GM04503 (cell line): Measurements from ENCODE around the gene ZNF648.
"Not testable (repeated sequence)": the region's sequence is repeated elsewhere in the genome, so short reads cannot be mapped to it uniquely, and the experiment has no call there.

Source experiments
- DNase-seq: peaks from one replicate; pipeline ENCODE4 v3.0.0-alpha.2; 2012; ENCODE audit warnings: low read depth

The ZNF648 gene

DNA sequence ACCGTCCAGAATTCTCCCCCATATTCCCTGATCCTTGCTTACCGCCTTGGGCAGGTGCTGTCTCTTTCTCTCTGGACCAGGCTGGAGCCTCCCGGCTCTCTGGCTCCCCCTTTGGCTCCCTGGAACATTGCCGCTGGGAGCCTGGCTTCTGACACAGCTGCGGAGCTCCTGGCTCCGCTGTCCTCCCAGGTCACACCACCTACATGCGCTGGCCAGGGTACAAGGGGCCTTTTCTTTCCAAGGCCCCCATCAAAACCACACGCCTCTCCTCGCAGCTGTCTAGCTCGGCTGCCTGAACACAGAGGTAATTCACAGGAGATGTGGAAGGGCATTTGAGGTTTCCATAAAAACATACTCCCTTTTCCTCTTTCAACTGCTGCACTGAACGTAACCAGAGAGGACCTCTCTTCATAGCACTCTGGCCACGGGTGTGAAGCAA lies 7.5 kb upstream of the ZNF648 start:
- DNase-seq: no peak

DNA sequence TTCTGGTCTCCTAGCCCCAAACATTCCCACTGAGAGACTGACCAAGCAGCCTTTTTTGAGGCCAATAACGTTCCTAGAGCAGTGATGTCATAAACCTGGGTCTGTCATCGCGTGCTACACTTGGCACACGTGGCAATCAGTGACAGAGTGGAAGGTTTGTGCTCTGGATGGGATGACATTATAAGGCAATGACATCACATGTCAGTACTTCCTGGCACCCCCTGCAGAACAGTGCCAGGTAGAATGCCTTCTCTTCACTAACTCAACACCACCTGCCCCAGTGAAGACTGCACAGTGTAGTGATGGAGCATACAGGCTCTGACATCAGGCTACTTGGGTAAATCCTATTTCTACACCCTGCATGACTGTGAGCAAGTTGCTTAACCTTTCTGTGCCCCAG lies 5.4 kb upstream of the ZNF648 start:
- no peak for DNase-seq

DNA sequence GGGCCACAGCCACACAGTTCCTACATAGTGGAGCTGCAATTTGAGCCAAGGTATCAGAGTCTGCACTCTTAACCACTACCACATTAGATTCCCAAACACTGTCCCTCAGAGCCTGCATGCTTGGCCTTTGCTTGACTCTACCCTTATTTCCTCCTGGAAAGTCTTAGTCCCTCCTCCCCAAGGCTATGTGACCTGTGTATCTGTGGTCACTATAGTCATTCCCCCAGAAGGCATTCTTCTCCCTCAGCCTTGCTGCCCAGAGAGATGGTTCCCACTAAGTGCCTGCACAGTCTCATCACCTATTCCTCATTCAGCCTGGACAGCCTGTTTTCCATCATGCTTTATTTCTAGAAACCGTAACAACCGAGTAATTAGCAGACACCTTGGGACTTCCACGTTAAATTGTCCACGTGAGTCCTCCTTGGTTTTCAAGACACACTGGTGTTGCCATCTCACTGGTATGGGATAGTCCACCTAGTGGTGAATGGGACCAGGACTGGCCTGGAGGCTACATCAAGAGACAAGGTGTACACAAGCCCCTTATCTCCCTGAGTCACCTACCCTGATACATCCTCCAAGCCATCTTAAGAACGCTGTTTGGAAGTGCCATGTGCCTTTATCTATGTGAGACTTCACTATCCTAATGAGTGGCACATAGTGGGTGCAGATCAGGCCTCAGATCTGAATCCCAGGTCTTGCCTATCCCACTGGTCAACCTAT lies 3.8 kb upstream of the ZNF648 start:
- DNase-seq: no peak

DNA sequence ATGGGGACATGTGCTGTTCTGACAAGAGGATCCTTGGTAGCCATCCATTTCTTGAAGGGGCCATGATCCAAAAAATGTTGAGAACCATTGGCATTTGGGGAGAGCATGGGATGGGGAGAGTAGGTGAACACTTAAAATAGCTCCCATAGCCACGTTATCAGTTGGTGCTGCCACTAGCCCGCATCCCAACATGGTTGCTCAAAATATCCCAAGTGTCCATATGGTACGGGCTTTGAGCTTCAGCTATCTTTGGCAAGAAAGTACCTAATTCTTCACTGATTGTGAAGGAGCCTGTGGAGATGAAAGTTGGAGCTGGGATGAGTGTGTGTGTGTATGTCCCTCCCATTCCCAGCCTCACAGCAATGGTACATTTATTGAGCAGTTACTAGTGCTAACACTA lies 3.1 kb upstream of the ZNF648 start:
- DNase-seq: no peak

DNA sequence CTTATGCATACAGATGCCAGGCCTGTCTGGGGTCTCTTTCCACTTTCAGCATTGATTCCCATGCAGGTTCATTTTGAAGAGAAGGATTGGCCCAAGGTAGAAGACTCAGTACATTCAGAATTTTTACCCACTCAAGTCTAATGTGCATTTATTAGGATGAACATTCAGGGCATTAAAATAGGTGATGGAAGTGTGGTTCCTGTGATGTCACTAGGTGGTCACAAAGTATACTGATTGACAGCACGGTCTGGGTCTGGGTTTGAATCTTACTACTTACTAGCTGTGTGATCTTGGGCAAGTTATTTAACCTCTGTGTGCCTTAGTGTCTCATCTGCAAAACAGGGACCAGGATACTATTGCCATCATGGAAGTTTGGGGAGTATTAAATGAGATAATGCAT lies 711 bp upstream of the ZNF648 start:
- DNase-seq: no peak

DNA sequence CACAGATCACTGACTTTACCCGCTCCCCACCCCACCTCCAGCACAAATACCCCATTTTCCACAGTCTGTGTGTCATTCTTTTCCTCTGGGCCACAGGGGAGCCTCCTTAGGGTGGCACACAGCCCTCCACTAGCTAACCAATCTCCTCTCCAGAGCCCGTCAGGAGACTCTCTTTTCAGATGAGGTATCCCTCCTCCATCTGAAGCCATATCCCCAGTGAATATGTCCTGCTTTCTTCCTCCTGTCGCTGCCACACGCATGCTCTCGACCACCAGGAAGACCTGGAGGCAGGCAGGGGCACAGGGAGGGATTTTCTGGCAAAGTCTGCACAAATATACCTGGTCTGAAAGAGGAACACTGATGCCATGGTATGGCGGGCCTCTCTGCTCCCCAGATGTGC lies 635 bp downstream of the ZNF648 start:
- no peak for DNase-seq

DNA sequence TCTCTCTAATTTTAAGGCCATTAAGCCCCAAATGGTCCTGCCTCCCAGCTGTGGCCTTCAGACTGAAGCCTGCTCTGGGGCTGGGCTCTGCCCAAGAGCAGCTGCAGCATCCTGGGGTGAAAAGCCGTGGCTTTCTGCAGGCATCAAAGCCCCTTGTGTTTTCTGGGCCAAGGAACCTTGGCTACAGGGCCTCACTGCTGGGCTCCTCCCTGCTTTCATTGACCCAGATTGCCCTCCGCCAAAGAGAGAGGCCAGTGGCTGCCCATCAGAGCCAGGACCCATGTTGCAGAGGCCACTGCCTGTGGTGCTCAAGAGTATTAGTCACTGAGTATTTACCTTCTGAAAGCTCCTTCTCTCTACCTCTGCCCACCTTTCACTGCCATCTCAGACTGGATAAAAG lies 1.6 kb downstream of the ZNF648 start:
- no peak for DNase-seq

DNA sequence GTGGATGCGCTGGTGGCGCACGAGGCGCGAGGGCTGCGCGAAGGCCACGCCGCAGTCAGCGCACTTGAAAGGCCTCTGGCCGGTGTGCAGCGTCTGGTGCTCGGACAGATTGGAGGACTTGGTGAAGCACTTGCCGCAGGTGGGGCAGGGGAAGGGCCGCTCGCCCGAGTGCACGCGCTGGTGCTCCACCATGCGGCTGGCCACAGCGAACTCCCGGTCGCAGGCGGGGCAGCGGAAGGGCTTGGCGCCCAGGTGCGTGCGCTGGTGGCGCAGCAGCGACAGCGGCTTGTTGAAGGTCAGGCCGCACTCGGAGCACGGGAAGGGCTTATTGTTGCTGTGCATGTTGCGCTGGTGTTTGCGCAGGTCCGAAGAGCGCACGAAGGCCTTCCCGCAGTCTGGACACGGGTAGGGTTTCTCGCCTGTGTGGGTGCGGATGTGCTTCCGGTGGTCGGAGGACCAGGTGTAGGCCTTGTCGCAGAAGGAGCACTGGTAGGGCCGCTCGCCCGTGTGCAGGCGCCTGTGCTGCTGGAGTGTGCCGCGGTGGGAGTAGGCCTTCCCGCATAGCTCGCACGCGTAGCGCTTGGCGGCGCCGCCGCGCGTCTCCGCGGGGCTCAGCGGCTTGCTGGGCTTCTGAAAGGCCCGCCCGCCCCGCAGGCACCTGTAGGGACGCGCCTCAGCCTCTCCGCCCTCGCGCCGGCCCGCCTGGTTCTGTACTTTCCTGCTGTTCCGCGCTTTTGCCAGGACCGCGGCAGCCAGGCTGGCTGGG lies 4.7 kb downstream of the ZNF648 start:
- no peak for DNase-seq

DNA sequence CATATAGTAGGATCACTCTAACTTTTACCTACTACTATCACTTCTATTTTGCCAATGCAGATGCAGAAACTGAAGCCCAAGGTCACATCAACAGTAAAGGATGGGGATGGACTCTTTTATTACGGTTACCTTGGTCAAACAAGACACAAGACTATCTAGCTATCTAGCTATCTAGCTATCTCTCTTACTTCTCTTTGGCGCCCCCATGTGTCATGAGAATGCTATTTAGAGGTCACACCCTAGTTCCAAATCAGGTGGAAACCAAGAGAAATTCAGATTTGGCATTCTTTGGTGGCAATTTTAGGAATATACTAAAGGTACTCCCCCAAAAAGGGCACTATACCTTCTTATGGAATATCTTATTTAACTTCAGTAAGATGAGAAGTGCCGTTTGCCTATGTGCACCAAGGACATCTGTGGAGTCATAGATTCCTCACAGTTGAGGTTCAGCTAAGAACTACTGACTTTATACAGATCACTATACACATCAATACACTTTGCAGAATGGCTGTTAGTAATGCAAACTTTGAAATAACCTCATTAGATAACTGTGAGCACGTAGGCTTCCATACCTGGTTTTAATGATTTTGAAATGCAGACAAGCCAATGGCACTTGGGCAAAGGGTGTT lies 6.7 kb downstream of the ZNF648 start:
- no peak for DNase-seq

DNA sequence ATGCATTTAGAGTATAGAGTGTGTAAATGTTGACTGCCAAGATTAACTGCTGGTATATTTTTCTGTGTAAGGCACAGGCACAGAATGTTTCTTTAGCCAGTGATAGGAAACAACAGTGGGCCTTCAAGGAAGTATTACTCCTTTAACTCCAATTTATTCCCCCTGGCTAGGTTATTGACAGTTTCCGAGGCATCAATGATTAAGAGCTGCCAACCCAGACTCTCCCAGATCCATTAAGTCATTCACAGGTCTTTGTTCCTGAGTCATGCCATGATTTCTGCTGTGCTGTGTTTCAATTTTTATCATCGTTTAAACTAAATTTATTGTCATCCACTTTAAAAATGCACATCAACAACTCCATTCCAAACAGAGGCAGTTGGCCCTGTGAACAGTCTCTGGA lies 9.2 kb downstream of the ZNF648 start:
- DNase-seq: no peak

DNA sequence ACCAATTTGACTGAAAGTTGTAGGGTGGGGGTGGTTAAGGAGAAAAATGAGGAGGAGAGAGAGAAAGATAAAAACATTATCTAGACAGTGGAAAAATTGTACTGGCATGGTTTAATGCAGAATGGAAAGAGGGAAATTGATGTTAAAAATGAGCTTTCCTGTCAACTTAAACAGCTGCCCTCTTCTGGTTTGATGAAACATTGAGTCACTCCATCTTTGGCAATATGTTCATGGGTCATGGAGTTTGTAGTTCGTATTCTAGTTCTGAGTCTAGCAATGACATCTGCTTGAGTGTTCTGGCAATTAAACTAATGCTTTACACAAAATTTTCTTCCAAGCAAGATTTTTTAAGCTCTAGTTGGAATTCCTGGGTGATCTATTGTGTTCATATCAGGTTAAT lies 9.6 kb downstream of the ZNF648 start:
- no peak for DNase-seq

DNA sequence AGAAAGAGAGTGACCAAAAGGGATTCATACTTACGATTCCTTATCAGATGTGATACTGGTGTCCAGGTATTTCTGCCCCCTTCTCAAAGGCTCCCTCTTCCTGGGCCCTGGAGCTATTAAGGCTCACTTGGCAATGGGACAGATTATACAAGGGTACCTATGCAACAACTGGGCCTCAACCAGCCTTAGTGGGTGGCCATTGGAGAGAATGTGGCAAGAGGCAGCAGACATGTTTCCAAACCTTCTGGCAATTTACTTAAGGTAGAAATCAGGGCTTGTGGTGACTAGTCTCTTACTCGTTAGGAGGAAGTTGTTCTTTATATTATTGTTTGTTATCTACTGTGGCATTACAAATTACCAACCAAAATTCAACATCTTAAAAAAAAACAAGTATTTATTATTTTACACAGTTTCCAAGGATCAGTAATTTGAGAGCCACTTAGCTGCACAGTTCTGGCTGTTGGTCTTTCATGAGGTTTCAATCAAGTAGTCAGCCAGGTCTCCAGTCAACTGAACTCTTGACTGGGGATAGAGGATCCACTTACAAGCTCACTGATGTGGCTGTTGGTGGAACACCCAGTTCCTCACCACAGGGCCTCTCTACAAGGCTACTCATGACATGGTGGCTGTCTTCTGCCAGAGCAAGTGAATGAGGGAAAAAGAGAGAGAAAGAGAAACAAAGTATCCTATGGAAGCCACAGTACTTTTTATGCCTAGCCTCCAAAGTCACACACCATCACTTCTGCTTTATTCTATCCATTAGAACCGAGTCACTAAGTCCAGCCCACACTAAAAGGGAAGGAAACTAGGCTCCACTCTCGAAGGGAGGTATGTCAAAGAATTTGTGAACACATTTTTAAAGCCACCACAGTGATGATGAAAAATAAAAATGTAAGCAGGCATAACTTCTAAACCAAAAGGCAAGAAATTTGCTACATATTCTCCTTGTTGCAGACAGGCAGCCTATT lies 10.7 kb downstream of the ZNF648 start:
- no peak for DNase-seq

DNA sequence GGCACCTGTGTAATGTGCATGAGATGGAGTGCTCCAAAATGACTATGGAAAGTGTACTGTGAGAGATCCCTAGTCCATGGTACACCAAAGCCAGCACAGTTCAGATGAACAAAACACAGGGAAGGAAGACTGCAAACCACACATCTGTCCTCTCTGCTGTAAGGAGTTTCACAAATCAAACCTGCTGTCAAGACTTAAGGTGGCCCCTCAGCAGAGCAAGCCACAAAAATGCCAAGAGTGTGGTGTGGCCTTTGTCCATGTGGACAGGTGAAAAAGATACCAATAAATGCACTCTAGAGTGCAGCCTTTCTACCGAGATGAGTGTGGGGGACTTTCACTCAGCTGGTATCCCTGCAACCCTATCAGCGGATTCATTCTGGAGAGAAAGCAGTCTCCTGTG lies 12.9 kb downstream of the ZNF648 start:
- DNase-seq: no peak

DNA sequence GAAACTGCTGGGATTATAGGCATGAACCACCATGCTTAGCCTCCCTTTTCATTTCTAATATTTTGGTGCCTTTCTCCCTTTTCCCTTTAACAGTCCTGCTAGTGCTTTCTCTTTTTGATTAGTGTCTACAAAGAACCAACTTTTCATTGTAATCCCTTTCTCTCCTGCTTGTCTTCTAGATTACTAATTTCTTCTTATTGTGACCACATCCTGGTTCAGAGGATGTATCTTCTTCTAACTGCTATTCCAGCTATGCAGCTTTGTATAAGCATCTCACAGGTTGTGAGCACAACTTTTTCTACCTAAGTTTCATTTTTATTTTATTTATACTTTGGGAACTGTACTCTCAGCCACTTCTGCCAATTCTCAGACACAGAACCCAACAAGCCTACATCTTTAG lies 14.7 kb downstream of the ZNF648 start:
- DNase-seq: no peak

DNA sequence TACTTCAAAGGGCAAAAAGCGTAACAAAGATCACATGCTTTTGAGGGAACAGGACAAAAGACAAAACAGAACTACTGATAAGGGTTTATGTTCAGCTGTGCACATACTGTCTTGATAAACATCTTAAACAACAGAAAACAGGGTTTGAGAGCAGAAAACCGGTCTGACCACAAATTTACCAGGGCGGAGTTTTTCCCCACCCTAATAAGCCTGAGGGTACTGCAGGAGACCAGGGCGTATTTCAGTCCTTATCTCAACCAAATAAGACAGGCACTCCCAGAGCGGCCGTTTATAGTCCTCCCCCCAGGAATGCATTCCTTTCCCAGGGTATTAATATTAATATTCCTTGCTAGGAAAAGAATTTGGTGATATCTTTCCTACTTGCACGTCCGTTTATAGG lies 16.0 kb downstream of the ZNF648 start:
- DNase-seq: not testable (repeated sequence)

DNA sequence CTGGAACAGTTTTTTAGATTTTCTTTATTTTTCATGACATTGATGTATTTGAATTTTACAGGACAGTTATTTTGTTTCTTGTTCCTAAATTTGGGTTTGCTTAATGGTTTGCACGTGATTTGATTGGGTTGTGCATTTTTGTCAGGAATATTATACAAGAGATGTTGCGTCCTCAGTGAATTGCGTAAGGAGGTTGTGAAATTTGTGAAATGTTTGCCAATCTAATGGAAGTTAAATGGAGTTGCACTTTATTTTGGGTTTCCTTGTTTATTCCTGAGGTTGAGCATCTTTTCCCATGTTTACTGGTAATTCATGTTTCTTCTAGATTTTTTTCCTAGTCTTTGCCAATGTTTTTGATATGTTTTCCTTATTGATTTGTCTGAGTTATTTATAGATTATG lies 19.9 kb downstream of the ZNF648 start:
- DNase-seq: no peak

DNA sequence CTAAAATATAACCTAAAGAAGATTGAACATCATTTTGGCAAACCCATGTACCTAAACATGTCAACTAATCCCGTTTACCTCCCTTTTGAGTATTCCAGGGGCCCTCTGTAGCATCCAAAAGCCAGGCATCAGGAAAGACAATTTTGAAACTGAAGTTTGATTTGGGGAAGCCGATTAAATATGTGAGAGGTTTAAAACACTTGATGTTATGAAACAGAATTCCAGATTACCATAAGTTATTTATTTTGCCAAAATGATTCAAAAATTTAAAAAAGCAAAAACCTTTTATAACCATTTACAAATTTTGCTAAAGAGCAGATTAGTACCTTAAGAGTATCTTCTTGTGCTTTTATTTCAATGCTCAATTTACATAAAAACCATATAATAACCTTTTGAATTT lies 23.3 kb downstream of the ZNF648 start:
- no peak for DNase-seq

DNA sequence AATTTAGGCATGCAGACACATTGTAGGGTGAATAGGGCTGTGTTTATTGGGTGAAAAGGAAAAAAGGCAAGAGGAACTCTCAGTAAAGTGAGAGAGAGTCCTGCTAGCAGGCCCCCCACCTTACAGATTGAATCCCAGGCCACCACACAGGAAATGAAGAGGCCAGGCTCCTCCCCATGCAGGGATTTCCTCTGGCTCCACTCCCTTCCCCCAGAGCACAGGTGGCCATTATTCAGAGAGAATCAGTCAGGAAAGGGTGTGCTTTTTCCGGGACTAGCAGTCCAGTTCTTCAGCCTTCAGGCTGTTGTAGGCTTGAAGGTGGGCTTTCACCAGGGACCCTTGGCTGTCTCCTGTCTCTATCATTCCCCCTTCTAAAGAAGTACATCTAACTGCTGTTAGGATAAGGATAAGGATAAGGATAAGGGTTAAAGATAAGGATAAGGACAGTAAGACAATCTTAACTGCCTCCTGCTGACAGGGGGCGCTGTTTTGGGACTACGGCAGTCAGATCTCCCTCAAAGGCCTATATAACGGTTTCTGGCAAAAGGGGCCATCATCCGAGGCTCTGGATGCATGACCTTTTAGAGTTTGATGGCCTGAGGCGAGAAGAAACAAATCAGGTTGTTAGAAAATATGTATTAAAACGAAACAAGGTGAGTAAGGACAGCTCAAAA lies 26.3 kb downstream of the ZNF648 start:
- no peak for DNase-seq

DNA sequence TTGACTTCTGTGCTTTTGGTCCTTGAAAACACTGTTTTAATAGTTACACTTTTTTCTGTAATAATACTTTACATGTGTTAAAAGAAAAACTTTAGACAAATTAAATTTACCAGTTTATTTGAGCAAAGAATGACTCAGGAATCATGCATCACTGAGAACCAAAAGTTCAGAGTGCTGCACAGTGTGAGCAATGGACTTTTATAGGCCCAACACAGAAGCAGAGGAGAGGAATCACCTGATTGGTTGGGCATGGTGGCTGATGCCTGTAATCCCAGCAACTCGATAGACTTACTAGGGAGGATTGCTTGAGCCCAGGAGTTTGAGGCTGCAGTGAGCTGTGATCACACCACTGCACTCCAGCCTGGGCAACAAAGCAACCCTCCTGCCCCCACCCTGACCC lies 29.3 kb downstream of the ZNF648 start:
- no peak for DNase-seq

DNA sequence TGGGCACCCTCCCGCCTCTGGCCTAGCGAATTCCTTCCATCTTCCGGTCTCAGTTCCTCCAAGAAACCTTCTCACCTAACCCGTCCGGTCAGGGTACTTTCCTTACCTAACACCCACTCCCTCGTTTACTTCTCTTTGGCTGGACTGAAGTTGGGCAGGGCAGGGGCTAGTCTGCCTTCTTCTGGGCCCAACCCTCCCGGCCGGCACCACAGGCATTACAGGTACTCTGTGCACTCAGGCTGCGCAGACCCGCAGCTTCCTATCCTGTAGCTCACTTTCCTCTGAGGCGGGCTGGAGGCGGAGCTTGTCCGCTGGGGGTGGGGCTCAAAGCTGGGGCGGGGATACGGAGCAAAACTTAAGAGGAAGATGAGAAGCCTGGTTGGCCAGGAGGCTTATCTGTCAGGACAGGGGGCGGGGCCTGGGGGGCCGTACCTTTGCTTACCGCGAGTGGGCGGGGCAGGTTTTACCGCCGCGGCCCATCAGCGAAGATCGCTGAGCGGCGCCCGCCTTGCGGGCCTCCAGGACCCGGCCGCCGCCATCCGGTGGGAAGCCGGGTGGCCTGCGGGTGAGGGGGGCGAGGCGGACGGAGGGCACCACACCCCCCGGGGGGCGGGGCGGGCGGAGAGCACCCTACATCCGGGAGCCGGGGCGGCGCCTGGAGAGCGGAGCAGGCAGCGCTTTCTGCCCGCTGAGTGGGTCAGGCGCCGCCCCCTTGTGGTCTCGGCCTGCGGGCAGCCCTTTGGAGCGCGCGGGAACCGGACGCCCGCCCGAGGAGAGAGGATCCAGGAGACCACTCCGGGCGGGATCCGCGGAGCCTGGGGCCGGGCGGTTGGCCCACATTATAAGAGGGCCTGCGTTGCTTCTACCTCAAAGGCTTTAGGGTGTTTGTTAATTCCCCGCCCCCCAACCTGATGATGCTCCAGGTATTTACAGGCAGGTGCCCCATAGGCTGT lies 31.9 kb downstream of the ZNF648 start:
- DNase-seq: peak; percentile 34
